A673 (cell line): ENCODE measurements around the gene SLC35E4. TPM values are rescaled to one million over a fixed set of nuclear protein-coding genes. Genes with fewer than 3 reads are reported as not detected.
A peak's percentile ranks its signal among the peaks of the same experiment; 100 is the strongest.

Source experiments
- BruUV-seq: library from RNA; stranded (reverse); fragments of 400-500 nt; replicated peaks from 2 replicates; lab custom pipeline; 2021; lab: Mats Ljungman, UMichigan
- CTCF ChIA-PET: fragments of 300-600 bp; sonication (Branson Sonifier 250); formaldehyde crosslinking; loops from one replicate; lab custom pipeline; 2022; ENCODE audit warnings: antibody characterized with exemption; lab: Charles Lee
- POLR2A ChIA-PET: fragments of 300-600 bp; sonication (Branson Sonifier 250); formaldehyde crosslinking; loops from one replicate; lab custom pipeline; 2022; ENCODE audit warnings: antibody characterized with exemption; ENCODE audit not compliant: low non-redundant PET; lab: Charles Lee
- DNase-seq: peaks from one replicate; pipeline ENCODE4 v3.0.0-alpha.2; 2015; ENCODE audit warnings: low spot score
- H3K27ac ChIP-seq: fragments of 200-600 bp; sonication (generic); 2 replicates; pipeline ENCODE4 v1.5.1; 2016; ENCODE audit warnings: mixed run types, low read depth, mild to moderate bottlenecking, mixed read lengths, antibody characterized with exemption, low read length; ENCODE audit not compliant: poor library complexity, severe bottlenecking
- H3K27me3 ChIP-seq: fragments of 200-600 bp; sonication (generic); replicated peaks from 2 replicates; pipeline ENCODE4 v1.6.1; 2017; ENCODE audit warnings: mixed run types, low read depth, mild to moderate bottlenecking, mixed read lengths, antibody characterized with exemption, low read length; ENCODE audit not compliant: insufficient read depth, poor library complexity
- H3K36me3 ChIP-seq: fragments of 200-600 bp; sonication (generic); 2 replicates; pipeline ENCODE4 v1.6.1; 2016; ENCODE audit warnings: mixed run types, mild to moderate bottlenecking, mixed read lengths, antibody characterized with exemption, low read length; ENCODE audit not compliant: insufficient read depth, poor library complexity, severe bottlenecking
- H3K4me1 ChIP-seq: fragments of 200-600 bp; sonication (generic); 2 replicates; pipeline ENCODE4 v1.6.1; 2017; ENCODE audit warnings: mixed run types, mild to moderate bottlenecking, mixed read lengths, antibody characterized with exemption, low read length; ENCODE audit not compliant: insufficient read depth, poor library complexity, severe bottlenecking
- H3K4me3 ChIP-seq: fragments of 200-600 bp; sonication (generic); 2 replicates; pipeline ENCODE4 v1.5.1; 2016; ENCODE audit warnings: low read depth, mixed run types, mild to moderate bottlenecking, mixed read lengths, low read length; ENCODE audit not compliant: poor library complexity, severe bottlenecking
- H3K9me3 ChIP-seq: fragments of 200-600 bp; sonication (generic); 2 replicates; pipeline ENCODE4 v1.6.1; 2016; ENCODE audit warnings: mixed run types, low read depth, mild to moderate bottlenecking, mixed read lengths, antibody characterized with exemption, low read length; ENCODE audit not compliant: poor library complexity, severe bottlenecking
- CTCF ChIP-seq: fragments of 300-800, 200-600 bp; sonication (generic); conservative IDR thresholded peaks from 2 replicates; pipeline ENCODE4 v1.5.1; 2017; ENCODE audit warnings: low read depth, mild to moderate bottlenecking, antibody characterized with exemption, low read length, moderate library complexity, mixed read lengths
- EZH2 ChIP-seq: fragments of 200-600 bp; sonication (generic); IDR thresholded peaks from 2 replicates; pipeline ENCODE4 v1.6.1; 2017; ENCODE audit warnings: borderline replicate concordance, low read depth, mild to moderate bottlenecking, mixed read lengths, antibody characterized with exemption, low read length; ENCODE audit not compliant: poor library complexity, severe bottlenecking
- intact Hi-C: fragments of 100-400 bp; cut with micrococcal nuclease; formaldehyde crosslinking; loops from one replicate; pipeline ENCODE4 v1.10.0; 2022; ENCODE audit not compliant: unreplicated experiment
- total RNA-seq: library from RNA; stranded (reverse); gene quantifications from 2 replicates; pipeline ENCODE4 v1.2.3, GENCODE V29; 2021

SLC35E4 gene
- total RNA-seq, 1 experiment from 2014 or later, result 2.4 TPM

- intact Hi-C loops, result loop anchor here (10.0 kb wide), 2 partner anchors 157 to 317 kb away; partner anchors contain the start of gene CASTOR1
- peak; percentile 62 for DNase-seq
- ChIA-PET POLR2A (interaction anchor here (0.6 kb wide), 1 partner anchor 367 kb away, joined by 3 read pairs; no protein-coding TSS in a partner anchor), CTCF (interaction anchor here (0.5 kb wide), 2 partner anchors 197 to 289 kb away, joined by 3 to 5 read pairs; no protein-coding TSS in a partner anchor)
- Histone ChIP-seq H3K27ac (no peak overlapping the region), H3K4me3 (no peak overlapping the region), H3K4me1 (peaks cover 9% of the 10 kb centered on the region), H3K9me3 (no peaks in the 10 kb centered on the region), H3K36me3 (no peaks in the 10 kb centered on the region), H3K27me3 (no peaks in the 10 kb centered on the region)
- no peak for TF ChIP-seq EZH2
- peak; percentile 47 for TF ChIP-seq CTCF
- BruUV-seq, result no TSS peak
These were observed 33.5 kb upstream of the SLC35E4 start for GRCh38 chr22:30602049-30602448.

GRCh38 chr22:30603801-30604200 is 31.8 kb upstream of the SLC35E4 start:
- DNase-seq, result no peak
- Histone ChIP-seq H3K9me3 (no peaks in the 10 kb centered on the region), H3K4me1 (peaks cover 18% of the 10 kb centered on the region), H3K27ac (no peak overlapping the region), H3K27me3 (no peaks in the 10 kb centered on the region), H3K36me3 (no peaks in the 10 kb centered on the region), H3K4me3 (no peak overlapping the region)
- POLR2A ChIA-PET, result interaction anchor here (0.6 kb wide), 1 partner anchor 12 kb away, joined by 4 read pairs; the partner anchor contains the start of gene PES1
- BruUV-seq, result no TSS peak
- intact Hi-C loops, result loop anchor here (10.0 kb wide), 2 partner anchors 159 to 319 kb away; partner anchors contain the start of gene CASTOR1
- CTCF ChIA-PET, result interaction anchor here (0.6 kb wide), 1 partner anchor 900 kb away, joined by 8 read pairs; no protein-coding TSS in a partner anchor
- TF ChIP-seq CTCF, result no peak
- TF ChIP-seq EZH2, result no peak

- no peak for DNase-seq
- intact Hi-C loops, result loop anchor here (10.0 kb wide), 2 partner anchors 160 to 320 kb away; partner anchors contain the start of gene CASTOR1
- ChIA-PET POLR2A (no interaction called here), CTCF (interaction anchor here (0.7 kb wide), 1 partner anchor 97 kb away, joined by 3 read pairs; no protein-coding TSS in a partner anchor)
- Histone ChIP-seq H3K36me3 (no peaks in the 10 kb centered on the region), H3K27ac (no peak overlapping the region), H3K4me1 (peaks cover 18% of the 10 kb centered on the region), H3K9me3 (no peaks in the 10 kb centered on the region), H3K27me3 (no peaks in the 10 kb centered on the region), H3K4me3 (no peak overlapping the region)
- no TSS peak for BruUV-seq
- no peak for TF ChIP-seq EZH2
- no peak for TF ChIP-seq CTCF
These were observed 30.9 kb upstream of the SLC35E4 start for GRCh38 chr22:30604723-30605122.
